GM12878 (cell line): ENCODE measurements around the gene CNGA4. TPM values are rescaled to one million over a fixed set of nuclear protein-coding genes. Genes with fewer than 3 reads are reported as not detected.

Source experiments
- ATAC-seq: fragments of 200-7000 bp; cut with Tn5 transposase; 3 replicates; pipeline ENCODE4 v1.9.1; 2020; ENCODE audit warnings: mild to moderate bottlenecking, moderate library complexity
- BruUV-seq: library from RNA; stranded (reverse); fragments of 400-500 nt; replicated peaks from 2 replicates; lab custom pipeline; 2021; lab: Mats Ljungman, UMichigan
- CTCF ChIA-PET: fragments of 300-600 bp; sonication (Branson Sonifier 250); formaldehyde crosslinking; extraction: SDS; loops from one replicate; lab custom pipeline; 2021; ENCODE audit warnings: inconsistent platforms; lab: Yijun Ruan, JAX
- POLR2A ChIA-PET: fragments of 350-600 bp; formaldehyde crosslinking; extraction: SDS; loops from one replicate; lab custom pipeline; 2021; ENCODE audit warnings: inconsistent platforms; lab: Charles Lee
- RAD21 ChIA-PET: fragments of 300-600 bp; sonication (Branson Sonifier 250); formaldehyde crosslinking; loops from one replicate; lab custom pipeline; 2023; ENCODE audit warnings: antibody characterized with exemption; ENCODE audit not compliant: unreplicated experiment; lab: Charles Lee
- SMC1A ChIA-PET: fragments of 300-600 bp; sonication (Branson Sonifier 250); formaldehyde crosslinking; loops from one replicate; lab custom pipeline; 2023; ENCODE audit not compliant: unreplicated experiment, uncharacterized antibody; lab: Charles Lee
- DNase-seq: peaks from one replicate; pipeline ENCODE4 v3.0.0-alpha.2; 2011; ENCODE audit warnings: low read depth, low spot score
- FAIRE-seq: peaks from 3 replicates; lab custom pipeline; 2011; peaks lifted over from hg19 to GRCh38; lab: Jason Lieb, UNC
- H2AFZ ChIP-seq: 2 replicates; pipeline ENCODE4 v1.6.0; 2011; ENCODE audit warnings: low read depth, low read length, control low read depth; ENCODE audit not compliant: control insufficient read depth
- H3K27ac ChIP-seq: 2 replicates; pipeline ENCODE4 v1.5.1; 2011; ENCODE audit warnings: control low read depth; ENCODE audit not compliant: control insufficient read depth, insufficient read depth
- H3K27me3 ChIP-seq, 2 experiments: replicated peaks in 1 of 2; 2 replicates each; pipeline versions ENCODE4 v1.6.0 to v1.6.1; 2011; ENCODE audit warnings: low read length in 1 of 2; ENCODE audit not compliant: control insufficient read depth in 2 of 2, insufficient read depth in 2 of 2
- H3K36me3 ChIP-seq, 2 experiments: 2 replicates each; pipeline ENCODE4 v1.5.1; 2011; ENCODE audit warnings: low read length in 1 of 2; ENCODE audit not compliant: control insufficient read depth in 2 of 2, insufficient read depth in 2 of 2
- H3K4me1 ChIP-seq: 2 replicates; pipeline ENCODE4 v1.6.1; 2011; ENCODE audit warnings: mild to moderate bottlenecking, low read length, moderate library complexity, mixed read lengths; ENCODE audit not compliant: control insufficient read depth, insufficient read depth
- H3K4me2 ChIP-seq: 2 replicates; pipeline ENCODE4 v1.6.0; 2011; ENCODE audit warnings: control low read depth; ENCODE audit not compliant: control insufficient read depth, insufficient read depth
- H3K4me3 ChIP-seq: fragments of 200-600 bp; sonication (generic); 2 replicates; pipeline ENCODE4 v1.5.1; 2016
- H3K79me2 ChIP-seq: 2 replicates; pipeline ENCODE4 v1.6.0; 2011; ENCODE audit warnings: low read length; ENCODE audit not compliant: control insufficient read depth, insufficient read depth
- H3K9ac ChIP-seq: 2 replicates; pipeline ENCODE4 v1.8.0; 2011; ENCODE audit warnings: low read length, control low read depth, mixed read lengths; ENCODE audit not compliant: control insufficient read depth, insufficient read depth
- H3K9me3 ChIP-seq: replicated peaks from 3 replicates; pipeline ENCODE4 v1.5.1; 2011; ENCODE audit warnings: mild to moderate bottlenecking, low read length; ENCODE audit not compliant: control insufficient read depth, insufficient read depth
- H4K20me1 ChIP-seq: 2 replicates; pipeline ENCODE4 v1.6.0; 2011; ENCODE audit not compliant: control insufficient read depth, insufficient read depth
- ATF7 ChIP-seq: fragments of 450-650 bp; IDR thresholded peaks from 2 replicates; pipeline ENCODE4 v1.6.1; 2016; ENCODE audit warnings: low read depth, mild to moderate bottlenecking
- CEBPB ChIP-seq, 2 experiments: fragments of 150-350 bp in 1 of 2; IDR thresholded peaks; 2 replicates each; pipeline ENCODE4 v1.6.1; 2012 to 2014; ENCODE audit warnings: low read depth in 2 of 2, low read length in 2 of 2, borderline replicate concordance in 1 of 2, inconsistent platforms in 1 of 2
- HDGF ChIP-seq: fragments of 450-650 bp; IDR thresholded peaks from 2 replicates; pipeline ENCODE4 v1.6.1; 2016; ENCODE audit warnings: antibody characterized with exemption
- LARP7 ChIP-seq: fragments of 450-650 bp; IDR thresholded peaks from 2 replicates; pipeline ENCODE4 v1.6.1; 2017; ENCODE audit warnings: mild to moderate bottlenecking
- MYB ChIP-seq: fragments of 150-350 bp; IDR thresholded peaks from 2 replicates; pipeline ENCODE4 v1.6.1; 2014; ENCODE audit warnings: mild to moderate bottlenecking, low read depth, low read length, borderline replicate concordance
- PAX8 ChIP-seq: fragments of 450-650 bp; IDR thresholded peaks from 2 replicates; pipeline ENCODE4 v1.6.1; 2017; ENCODE audit warnings: mild to moderate bottlenecking, moderate library complexity
- SMC3 ChIP-seq: IDR thresholded peaks from 2 replicates; pipeline ENCODE4 v1.6.1; 2011; ENCODE audit warnings: low read length, improper control_type of control experiment, borderline replicate concordance
- SRF ChIP-seq, 2 experiments: IDR thresholded peaks; 2 replicates each; pipeline ENCODE4 v1.6.1; 2011; ENCODE audit warnings: low read depth in 2 of 2, low read length in 2 of 2, mild to moderate bottlenecking in 1 of 2, moderate library complexity in 1 of 2
- SUZ12 ChIP-seq: fragments of 200-600 bp; sonication (generic); IDR thresholded peaks from one replicate; pipeline ENCODE4 v1.6.1; 2018; ENCODE audit warnings: antibody characterized with exemption, mild to moderate bottlenecking; ENCODE audit not compliant: unreplicated experiment
- TARDBP ChIP-seq: IDR thresholded peaks from 2 replicates; pipeline ENCODE4 v1.6.1; 2016; ENCODE audit warnings: borderline replicate concordance
- YBX1 ChIP-seq: fragments of 450-650 bp; IDR thresholded peaks from 2 replicates; pipeline ENCODE4 v1.6.1; 2016; ENCODE audit warnings: antibody characterized with exemption
- WGBS: methylation state at CpG from one replicate; pipeline ENCODE4 v1.1.6; 2016; ENCODE audit warnings: low lambda C conversion rate; ENCODE audit not compliant: insufficient replicate concordance, insufficient coverage; ENCODE audit errors: missing lambda C conversion rate; 5-methylcytosine and 5-hydroxymethylcytosine counted together
- in situ Hi-C: fragments of 300-500 bp; cut with MboI; formaldehyde crosslinking; loops from 9 replicates; pipeline ENCODE4 v1.14.3; 2018; ENCODE audit warnings: mixed read lengths
- intact Hi-C: fragments of 100-400 bp; cut with micrococcal nuclease; formaldehyde crosslinking; loops from one replicate; pipeline ENCODE4 v1.14.2; 2022; ENCODE audit not compliant: unreplicated experiment
- polyA plus RNA-seq, 11 experiments: library from polyadenylated mRNA; depleted of rRNA in 4 of 11; unstranded in 6 of 11; stranded (reverse) in 5 of 11; fragments of >200 nt; fragmentation: Nextera tagmentation in 4 of 11; fragmentation: Illumina TruSeq in 1 of 11; extraction: Ambion mirVana in 4 of 11; extraction: Trizol in 1 of 11; gene quantifications; 1 replicate in 1 of 11; 2 replicates in 10 of 11; pipeline versions ENCODE4 v1.2.1 to v1.2.3, GENCODE V29; 2011 to 2016; ENCODE audit warnings: inconsistent platforms in 2 of 11, missing spikeins in 2 of 11, low read depth in 1 of 11
- total RNA-seq, 4 experiments: library from RNA; depleted of rRNA in 3 of 4; stranded (reverse); fragments of >200 nt in 3 of 4; fragmentation: Illumina TruSeq in 1 of 4; extraction: Trizol in 1 of 4; gene quantifications; 2 replicates each; pipeline versions ENCODE4 v1.2.1 to v1.2.3, GENCODE V29; 2013 to 2021
- TF ChIP-seq, protein P1 (sequence below): fragments of 450-650 bp; IDR thresholded peaks from 2 replicates; pipeline ENCODE4 v1.6.1; 2014; ENCODE audit warnings: mild to moderate bottlenecking
- TF ChIP-seq, protein P2 (sequence below): IDR thresholded peaks from 2 replicates; pipeline ENCODE4 v1.6.1; 2011; ENCODE audit warnings: mild to moderate bottlenecking, low read depth, low read length, moderate library complexity; ENCODE audit not compliant: insufficient replicate concordance
- TF ChIP-seq, protein P3 (sequence below): fragments of 150-350 bp; IDR thresholded peaks from 2 replicates; pipeline ENCODE4 v1.6.1; 2014; ENCODE audit warnings: mild to moderate bottlenecking, low read depth, low read length

Gene CNGA4
- total and polyA plus RNA-seq, 10 of the 15 experiments (the other 5 are each of a cell fraction or from before 2014, with no cell fraction given) = 0.05 to 0.26 (median 0.07) TPM; not detected in 5

DNA sequence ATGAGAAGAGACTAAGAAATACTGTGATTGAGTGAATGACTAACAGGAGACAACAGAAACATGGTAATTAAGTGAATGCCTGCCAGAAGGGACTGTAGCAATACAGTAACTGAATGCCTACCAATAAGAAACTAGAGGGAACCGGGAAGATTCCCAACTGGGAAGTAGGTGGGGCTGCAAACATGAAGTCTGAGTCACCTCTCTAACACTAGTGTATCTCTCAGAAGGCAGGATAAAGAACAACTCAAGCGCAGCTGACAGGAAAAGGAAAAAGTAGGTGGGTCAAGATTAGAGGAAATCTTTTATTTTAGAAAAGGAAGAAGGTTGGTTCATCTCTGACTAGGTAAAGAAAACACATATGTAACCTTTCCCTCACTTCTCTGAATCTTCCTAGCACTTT is 19.5 kb upstream of the CNGA4 start:
- FAIRE-seq (no peak), ATAC-seq (no peak)
- no TSS peak for BruUV-seq

DNA sequence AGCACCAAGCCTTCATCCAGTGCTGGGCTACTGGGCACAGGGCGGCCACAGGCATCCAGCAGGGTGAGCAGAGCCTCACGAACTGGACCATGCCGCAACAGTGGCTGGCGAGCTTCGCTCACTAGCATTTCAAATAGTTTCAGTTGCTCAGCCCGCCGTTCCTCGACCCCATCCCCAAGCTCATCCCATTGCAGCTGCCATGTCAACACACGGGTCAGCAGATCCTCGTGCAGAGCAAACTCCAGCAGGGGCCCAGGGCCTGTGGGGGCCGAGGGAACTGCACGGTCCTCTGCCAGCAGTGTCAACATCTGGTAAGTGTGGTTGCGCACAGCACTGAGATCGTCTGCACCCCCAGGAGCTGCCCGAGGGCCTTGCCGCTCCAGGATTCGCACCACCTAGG is 15.0 kb upstream of the CNGA4 start:
- ChIA-PET SMC1A (no interaction called here), RAD21 (no interaction called here), POLR2A (interaction anchor here (1.5 kb wide), 1 partner anchor 9 kb away, joined by 3 read pairs; no protein-coding TSS in a partner anchor), CTCF (interaction anchor here (1.5 kb wide), 1 partner anchor 127 kb away, joined by 3 read pairs; no protein-coding TSS in a partner anchor)
- Histone ChIP-seq H3K79me2 (peaks cover 1% of the 10 kb centered on the region; the same call in 1 of the 2 replicates), H3K27ac (no peak overlapping the region), H3K4me3 (no peak overlapping the region), H2AFZ (no peak overlapping the region), H3K4me1 (no peaks in the 10 kb centered on the region), H3K9ac (no peak overlapping the region), H3K27me3 (no peaks in the 10 kb centered on the region), H3K4me2 (no peak overlapping the region), H3K36me3 (peaks cover 15 to 17% of the 10 kb centered on the region in 2 experiments), H4K20me1 (no peaks in the 10 kb centered on the region), H3K9me3 (no peaks in the 10 kb centered on the region; the same call in 2 of the 3 replicates)
- DNase-seq (no peak), FAIRE-seq (no peak), ATAC-seq (no peak)
- WGBS = 96% methylated on average over 17 of the region's 17 CpGs
- intact Hi-C loops = no loop called here
- BruUV-seq = no TSS peak
- in situ Hi-C loops = no loop called here
- TF ChIP-seq PAX8 (no peak), YBX1 (no peak), SMC3 (no peak), SUZ12 (no peak), LARP7 (no peak), SRF (IDR thresholded peaks at IDR 0.05; ENCODE audit: low read depth in 2 of 2, low read length in 2 of 2) (no peak), TARDBP (no peak), HDGF (no peak), ATF7 (no peak), MYB (no peak)
- TF ChIP-seq, protein P1, sequence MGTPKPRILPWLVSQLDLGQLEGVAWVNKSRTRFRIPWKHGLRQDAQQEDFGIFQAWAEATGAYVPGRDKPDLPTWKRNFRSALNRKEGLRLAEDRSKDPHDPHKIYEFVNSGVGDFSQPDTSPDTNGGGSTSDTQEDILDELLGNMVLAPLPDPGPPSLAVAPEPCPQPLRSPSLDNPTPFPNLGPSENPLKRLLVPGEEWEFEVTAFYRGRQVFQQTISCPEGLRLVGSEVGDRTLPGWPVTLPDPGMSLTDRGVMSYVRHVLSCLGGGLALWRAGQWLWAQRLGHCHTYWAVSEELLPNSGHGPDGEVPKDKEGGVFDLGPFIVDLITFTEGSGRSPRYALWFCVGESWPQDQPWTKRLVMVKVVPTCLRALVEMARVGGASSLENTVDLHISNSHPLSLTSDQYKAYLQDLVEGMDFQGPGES = no peak
- TF ChIP-seq, protein P2, sequence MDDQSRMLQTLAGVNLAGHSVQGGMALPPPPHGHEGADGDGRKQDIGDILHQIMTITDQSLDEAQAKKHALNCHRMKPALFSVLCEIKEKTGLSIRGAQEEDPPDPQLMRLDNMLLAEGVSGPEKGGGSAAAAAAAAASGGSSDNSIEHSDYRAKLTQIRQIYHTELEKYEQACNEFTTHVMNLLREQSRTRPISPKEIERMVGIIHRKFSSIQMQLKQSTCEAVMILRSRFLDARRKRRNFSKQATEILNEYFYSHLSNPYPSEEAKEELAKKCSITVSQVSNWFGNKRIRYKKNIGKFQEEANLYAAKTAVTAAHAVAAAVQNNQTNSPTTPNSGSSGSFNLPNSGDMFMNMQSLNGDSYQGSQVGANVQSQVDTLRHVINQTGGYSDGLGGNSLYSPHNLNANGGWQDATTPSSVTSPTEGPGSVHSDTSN = no peak
- TF ChIP-seq, protein P3, sequence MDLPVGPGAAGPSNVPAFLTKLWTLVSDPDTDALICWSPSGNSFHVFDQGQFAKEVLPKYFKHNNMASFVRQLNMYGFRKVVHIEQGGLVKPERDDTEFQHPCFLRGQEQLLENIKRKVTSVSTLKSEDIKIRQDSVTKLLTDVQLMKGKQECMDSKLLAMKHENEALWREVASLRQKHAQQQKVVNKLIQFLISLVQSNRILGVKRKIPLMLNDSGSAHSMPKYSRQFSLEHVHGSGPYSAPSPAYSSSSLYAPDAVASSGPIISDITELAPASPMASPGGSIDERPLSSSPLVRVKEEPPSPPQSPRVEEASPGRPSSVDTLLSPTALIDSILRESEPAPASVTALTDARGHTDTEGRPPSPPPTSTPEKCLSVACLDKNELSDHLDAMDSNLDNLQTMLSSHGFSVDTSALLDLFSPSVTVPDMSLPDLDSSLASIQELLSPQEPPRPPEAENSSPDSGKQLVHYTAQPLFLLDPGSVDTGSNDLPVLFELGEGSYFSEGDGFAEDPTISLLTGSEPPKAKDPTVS = no peak

More for the DNA sequence above, 19.5 kb upstream of the CNGA4 start:
- Histone ChIP-seq H3K4me3 (no peak overlapping the region), H3K4me2 (no peak overlapping the region), H3K36me3 (peaks cover 24 to 29% of the 10 kb centered on the region in 2 experiments), H3K9me3 (no peaks in the 10 kb centered on the region), H3K27me3 (no peaks in the 10 kb centered on the region), H4K20me1 (no peaks in the 10 kb centered on the region), H3K79me2 (no peaks in the 10 kb centered on the region), H3K4me1 (no peaks in the 10 kb centered on the region), H3K27ac (no peak overlapping the region), H3K9ac (no peak overlapping the region), H2AFZ (no peak overlapping the region)
- no peak for TF ChIP-seq CEBPB (IDR thresholded peaks at IDR 0.05; ENCODE audit: borderline replicate concordance in 1 of 2, low read depth in 2 of 2, low read length in 2 of 2)
- ChIA-PET POLR2A (no interaction called here), RAD21 (no interaction called here), SMC1A (no interaction called here), CTCF (interaction anchor here (0.8 kb wide), 1 partner anchor 32 kb away, joined by 3 read pairs; no protein-coding TSS in a partner anchor)
- WGBS = 100% methylated on average over 2 of the region's 2 CpGs
- intact Hi-C loops (no loop called here), in situ Hi-C loops (no loop called here)
- no peak for DNase-seq
